Measurements from ENCODE around the gene TOP2A. TPM values are rescaled to one million over a fixed set of nuclear protein-coding genes. Genes with fewer than 3 reads are reported as not detected.

Gene TOP2A
- polyA plus RNA-seq, 1 of the 3 experiments (the other 2 are of a cell fraction): 20.6 TPM

DNA sequence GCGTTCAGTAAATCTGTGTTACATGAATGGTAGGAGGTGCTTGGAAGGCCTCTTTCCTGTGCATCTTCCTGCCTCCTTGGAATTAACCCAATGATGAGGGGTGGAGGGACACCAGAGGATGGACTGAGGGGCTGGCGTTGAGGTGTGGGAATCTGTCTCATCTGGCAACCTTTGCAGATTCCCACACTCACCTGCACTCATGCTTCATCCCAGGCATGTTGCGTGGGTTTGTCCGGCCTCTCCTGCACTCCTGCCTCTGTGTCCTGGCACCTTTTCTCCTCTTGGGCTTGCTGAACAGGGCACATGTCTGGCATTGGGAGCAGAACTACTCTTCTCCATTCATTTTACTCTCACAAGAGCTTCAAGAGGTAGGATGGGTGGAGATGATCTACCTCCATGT is 22.5 kb upstream of the TOP2A start (continued):
- no peak for TF ChIP-seq REST (IDR thresholded peaks at IDR 0.05; ENCODE audit: low read depth, low read length)
- TF ChIP-seq RCOR1 (IDR thresholded peaks at IDR 0.05; ENCODE audit: low read length): no peak
- no peak for TF ChIP-seq TEAD4 (IDR thresholded peaks at IDR 0.05; ENCODE audit: borderline replicate concordance, insufficient read depth)

DNA sequence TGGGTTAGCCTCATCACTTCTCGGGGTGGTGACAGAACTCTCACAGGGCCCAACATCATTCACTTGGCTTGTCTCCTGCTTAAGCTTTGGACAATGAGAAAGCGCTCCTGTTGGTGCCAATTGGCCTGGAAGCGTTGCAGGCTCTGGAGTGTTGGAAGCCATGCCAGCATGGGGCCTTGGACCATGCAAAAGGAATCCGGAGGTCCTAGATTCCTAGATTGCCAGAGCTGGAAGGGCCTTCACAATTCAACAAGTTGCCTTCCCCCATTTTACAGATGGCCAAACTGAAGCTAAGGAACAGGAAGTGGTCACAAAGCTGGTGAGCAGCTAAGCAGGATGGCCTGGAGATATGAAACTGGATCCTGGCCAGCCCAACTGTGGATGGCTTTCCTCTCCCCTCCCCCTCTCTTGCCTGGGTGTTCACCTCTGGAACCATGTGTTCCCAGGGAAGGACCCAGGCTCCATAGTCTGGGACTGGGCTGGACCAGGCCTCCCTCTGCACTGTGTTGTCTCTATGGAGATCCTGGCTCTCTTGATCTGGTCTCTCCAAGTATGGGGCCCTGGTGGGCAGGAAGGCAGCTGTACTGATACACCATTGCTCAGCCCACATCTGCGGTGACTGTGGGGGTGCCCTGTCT is 19.5 kb upstream of the TOP2A start:
- 95% methylated on average over 5 of the region's 5 CpGs for WGBS (ENCODE audit: low lambda C conversion rate)
- H2AFZ ChIP-seq (ENCODE audit: low read depth): no peak overlapping the region
- CTCF ChIA-PET: interaction anchor here (1.5 to 18.2 kb wide), 7 partner anchors 18 to 119 kb away, joined by 3 to 332 read pairs (median 202); no protein-coding TSS in a partner anchor
- no peaks in the 10 kb centered on the region for H3K79me2 ChIP-seq (ENCODE audit: insufficient read depth)
- no peak overlapping the region for H3K4me3 ChIP-seq (ENCODE audit: low read depth in 2 of 2, low read length in 1 of 2)
- no peaks in the 10 kb centered on the region for H3K27me3 ChIP-seq (ENCODE audit: insufficient read depth)
- H3K9me3 ChIP-seq: no peaks in the 10 kb centered on the region
- DNase-seq: no peak
- no peak overlapping the region for H3K4me2 ChIP-seq
- H4K20me1 ChIP-seq (ENCODE audit: insufficient read depth): no peaks in the 10 kb centered on the region
- peaks cover 9 to 29% of the 10 kb centered on the region in 2 experiments; a peak in 3 of 4 replicates for H3K4me1 ChIP-seq (ENCODE audit: control insufficient read depth in 1 of 2, insufficient read depth in 2 of 2, low read depth in 1 of 2, low read length in 1 of 2)
- H3K27ac ChIP-seq (ENCODE audit: low read depth in 2 of 2, low read length in 1 of 2): no peak overlapping the region
- POLR2A ChIA-PET: interaction anchor here (1.0 kb wide), 1 partner anchor 13 kb away, joined by 3 read pairs; no protein-coding TSS in a partner anchor
- H3K9ac ChIP-seq: no peak overlapping the region
- no peaks in the 10 kb centered on the region for H3F3A ChIP-seq (replicated peaks; ENCODE audit: insufficient read depth)
- H3K9me2 ChIP-seq: no peaks in the 10 kb centered on the region
- no peaks in the 10 kb centered on the region for H3K36me3 ChIP-seq (replicated peaks in 1 of 2; ENCODE audit: control insufficient read depth in 1 of 2, insufficient read depth in 2 of 2, low read length in 1 of 2)
- no peak for TF ChIP-seq JUND (IDR thresholded peaks at IDR 0.05)
- no peak for TF ChIP-seq REST (IDR thresholded peaks at IDR 0.05; ENCODE audit: low read depth, low read length)
- no peak for TF ChIP-seq EZH2phosphoT487 (IDR thresholded peaks at IDR 0.05; ENCODE audit: borderline replicate concordance, low read depth)
- TF ChIP-seq RAD21 (IDR thresholded peaks at IDR 0.05; ENCODE audit: low read length): no peak
- TF ChIP-seq, protein P1, sequence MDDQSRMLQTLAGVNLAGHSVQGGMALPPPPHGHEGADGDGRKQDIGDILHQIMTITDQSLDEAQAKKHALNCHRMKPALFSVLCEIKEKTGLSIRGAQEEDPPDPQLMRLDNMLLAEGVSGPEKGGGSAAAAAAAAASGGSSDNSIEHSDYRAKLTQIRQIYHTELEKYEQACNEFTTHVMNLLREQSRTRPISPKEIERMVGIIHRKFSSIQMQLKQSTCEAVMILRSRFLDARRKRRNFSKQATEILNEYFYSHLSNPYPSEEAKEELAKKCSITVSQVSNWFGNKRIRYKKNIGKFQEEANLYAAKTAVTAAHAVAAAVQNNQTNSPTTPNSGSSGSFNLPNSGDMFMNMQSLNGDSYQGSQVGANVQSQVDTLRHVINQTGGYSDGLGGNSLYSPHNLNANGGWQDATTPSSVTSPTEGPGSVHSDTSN (IDR thresholded peaks at IDR 0.05): no peak
- no peak for TF ChIP-seq TAF1 (IDR thresholded peaks at IDR 0.05; ENCODE audit: borderline replicate concordance, low read depth, low read length)
- no peak for TF ChIP-seq MAX (IDR thresholded peaks at IDR 0.05; ENCODE audit: low read depth)
- no peak for TF ChIP-seq GATA2 (CRISPR knock-in tag; IDR thresholded peaks at IDR 0.05)
- TF ChIP-seq, protein P2, sequence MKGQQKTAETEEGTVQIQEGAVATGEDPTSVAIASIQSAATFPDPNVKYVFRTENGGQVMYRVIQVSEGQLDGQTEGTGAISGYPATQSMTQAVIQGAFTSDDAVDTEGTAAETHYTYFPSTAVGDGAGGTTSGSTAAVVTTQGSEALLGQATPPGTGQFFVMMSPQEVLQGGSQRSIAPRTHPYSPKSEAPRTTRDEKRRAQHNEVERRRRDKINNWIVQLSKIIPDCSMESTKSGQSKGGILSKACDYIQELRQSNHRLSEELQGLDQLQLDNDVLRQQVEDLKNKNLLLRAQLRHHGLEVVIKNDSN (IDR thresholded peaks at IDR 0.05; ENCODE audit: borderline replicate concordance, low read depth): no peak
- no peak for TF ChIP-seq MXI1 (IDR thresholded peaks at IDR 0.05; ENCODE audit: low read depth, low read length)
- TF ChIP-seq POLR2AphosphoS5 (IDR thresholded peaks at IDR 0.05; ENCODE audit: low read depth, low read length): no peak
- TF ChIP-seq RFX5 (IDR thresholded peaks at IDR 0.05; ENCODE audit: low read length): no peak
- no peak for TF ChIP-seq SIN3A (IDR thresholded peaks at IDR 0.05; ENCODE audit: borderline replicate concordance, low read depth, low read length)
- TF ChIP-seq RCOR1 (IDR thresholded peaks at IDR 0.05; ENCODE audit: low read length): no peak
- TF ChIP-seq TEAD4 (IDR thresholded peaks at IDR 0.05; ENCODE audit: borderline replicate concordance, insufficient read depth): no peak
- TF ChIP-seq YY1 (IDR thresholded peaks at IDR 0.05; ENCODE audit: low read depth): no peak
- TF ChIP-seq GABPA (IDR thresholded peaks at IDR 0.05; ENCODE audit: low read depth): no peak
- TF ChIP-seq NRF1 (IDR thresholded peaks at IDR 0.05; ENCODE audit: low read depth, low read length): no peak
- no peak for TF ChIP-seq RXRA (IDR thresholded peaks at IDR 0.05; ENCODE audit: borderline replicate concordance, low read depth)
- TF ChIP-seq MEF2A (IDR thresholded peaks at IDR 0.05; ENCODE audit: borderline replicate concordance, low read depth): no peak
